SK-N-SH (cell line): Measurements from ENCODE around the gene UGT1A4. TPM values are rescaled to one million over a fixed set of nuclear protein-coding genes. Genes with fewer than 3 reads are reported as not detected.

Source experiments
- CTCF ChIA-PET: fragments of 300-600, 350-600 bp; formaldehyde crosslinking; extraction: SDS; loops from one replicate; lab custom pipeline; 2021; lab: Yijun Ruan, JAX
- POLR2A ChIA-PET: fragments of 350-600 bp; sonication (Branson Sonifier 250); formaldehyde crosslinking; extraction: SDS; loops from one replicate; lab custom pipeline; 2020; ENCODE audit warnings: antibody characterized with exemption, inconsistent platforms; lab: Yijun Ruan, JAX
- DNase-seq: peaks from one replicate; pipeline ENCODE4 v3.0.0; 2012
- H2AFZ ChIP-seq: fragments of 200-600 bp; sonication (generic); 2 replicates; pipeline ENCODE4 v1.8.1; 2016; ENCODE audit warnings: antibody characterized with exemption, mild to moderate bottlenecking, low read depth
- H3F3A ChIP-seq: fragments of 200-600 bp; sonication (generic); replicated peaks from 2 replicates; pipeline ENCODE3; 2016; ENCODE audit warnings: antibody characterized with exemption, mild to moderate bottlenecking; ENCODE audit not compliant: insufficient read depth
- H3K27ac ChIP-seq, 2 experiments: fragments of 200-500 bp in 1 of 2; fragments of 200-600 bp in 1 of 2; sonication (Bioruptor generic) in 1 of 2; sonication (generic), shearing (Covaris generic) in 1 of 2; 2 replicates each; pipeline versions ENCODE4 v1.5.1 to v1.6.1; 2014 to 2016; ENCODE audit warnings: low read depth in 2 of 2, inconsistent platforms in 1 of 2, low read length in 1 of 2, mild to moderate bottlenecking in 1 of 2, mixed read lengths in 1 of 2
- H3K27me3 ChIP-seq: fragments of 200-600 bp; sonication (generic), shearing (Covaris generic); 2 replicates; pipeline ENCODE4 v1.6.1; 2016; ENCODE audit warnings: mixed run types; ENCODE audit not compliant: insufficient read depth
- H3K36me3 ChIP-seq, 2 experiments: fragments of 200-500 bp in 1 of 2; fragments of 200-600 bp in 1 of 2; sonication (Bioruptor generic) in 1 of 2; sonication (generic) in 1 of 2; replicated peaks in 1 of 2; 2 replicates each; pipeline versions ENCODE3 to v1.5.1; 2014 to 2016; ENCODE audit warnings: low read length in 1 of 2, mild to moderate bottlenecking in 1 of 2; ENCODE audit not compliant: insufficient read depth in 2 of 2, control insufficient read depth in 1 of 2
- H3K4me1 ChIP-seq, 2 experiments: fragments of 200-500 bp in 1 of 2; fragments of 200-600 bp in 1 of 2; sonication (Bioruptor generic) in 1 of 2; sonication (generic), shearing (Covaris generic) in 1 of 2; 2 replicates each; pipeline versions ENCODE4 v1.5.1 to v1.6.1; 2014 to 2016; ENCODE audit warnings: low read depth in 1 of 2, low read length in 1 of 2, mixed run types in 1 of 2; ENCODE audit not compliant: insufficient read depth in 2 of 2, control insufficient read depth in 1 of 2
- H3K4me2 ChIP-seq: fragments of 200-600 bp; sonication (generic), shearing (Covaris generic); 2 replicates; pipeline ENCODE4 v1.6.1; 2017; ENCODE audit warnings: mixed run types
- H3K4me3 ChIP-seq, 2 experiments: fragments of 200-500 bp in 1 of 2; fragments of 200-600 bp in 1 of 2; sonication (Bioruptor generic) in 1 of 2; sonication (generic), shearing (Covaris generic) in 1 of 2; 2 replicates each; pipeline versions ENCODE4 v1.5.1 to v1.8.1; 2014 to 2016; ENCODE audit warnings: low read depth in 2 of 2, inconsistent platforms in 1 of 2, low read length in 1 of 2, mild to moderate bottlenecking in 1 of 2, mixed read lengths in 1 of 2, moderate library complexity in 1 of 2
- H3K79me2 ChIP-seq: fragments of 200-600 bp; sonication (generic); 2 replicates; pipeline ENCODE4 v1.8.1; 2017; ENCODE audit warnings: mild to moderate bottlenecking; ENCODE audit not compliant: insufficient read depth
- H3K9ac ChIP-seq: fragments of 200-600 bp; sonication (generic); 2 replicates; pipeline ENCODE4 v1.6.1; 2017; ENCODE audit warnings: mixed run types
- H3K9me2 ChIP-seq: fragments of 200-600 bp; sonication (generic); 2 replicates; pipeline ENCODE4 v1.6.1; 2017; ENCODE audit warnings: mixed run types
- H3K9me3 ChIP-seq: fragments of 200-600 bp; sonication (generic); 2 replicates; pipeline ENCODE4 v1.6.1; 2017; ENCODE audit warnings: mixed run types, mild to moderate bottlenecking, moderate library complexity
- H4K20me1 ChIP-seq: fragments of 200-600 bp; sonication (generic); 2 replicates; pipeline ENCODE4 v1.6.1; 2017; ENCODE audit warnings: mild to moderate bottlenecking, mixed run types; ENCODE audit not compliant: insufficient read depth
- CHD2 ChIP-seq: fragments of 150-350 bp; IDR thresholded peaks from 2 replicates; pipeline ENCODE4 v1.6.1; 2018; ENCODE audit warnings: low read length; ENCODE audit not compliant: partially characterized antibody
- ELF1 ChIP-seq: IDR thresholded peaks from 2 replicates; pipeline ENCODE4 v1.4.0; 2012
- EP300 ChIP-seq, 2 experiments: IDR thresholded peaks; 2 replicates each; pipeline versions ENCODE4 v1.4.0 to v1.6.1; 2012; ENCODE audit warnings: borderline replicate concordance in 1 of 2, low read depth in 1 of 2, low read length in 1 of 2
- EZH2phosphoT487 ChIP-seq: fragments of 200-600 bp; sonication (generic); IDR thresholded peaks from 2 replicates; pipeline ENCODE4 v1.6.1; 2017; ENCODE audit warnings: low read depth, mixed run types, mild to moderate bottlenecking, antibody characterized with exemption, moderate library complexity, borderline replicate concordance
- GABPA ChIP-seq: IDR thresholded peaks from 2 replicates; pipeline ENCODE4 v1.4.0; 2012; ENCODE audit warnings: low read depth, mild to moderate bottlenecking
- GATA2 ChIP-seq: sonication (generic); formaldehyde crosslinking; IDR thresholded peaks from 2 replicates; pipeline ENCODE4 v1.5.0; 2020; ENCODE audit warnings: mild to moderate bottlenecking, missing genetic modification reagents
- MXI1 ChIP-seq: IDR thresholded peaks from 2 replicates; pipeline ENCODE4 v1.6.1; 2012; ENCODE audit warnings: mild to moderate bottlenecking, low read depth, low read length, improper control_type of control experiment
- NRF1 ChIP-seq: IDR thresholded peaks from 2 replicates; pipeline ENCODE4 v1.6.1; 2012; ENCODE audit warnings: low read depth, mild to moderate bottlenecking, low read length
- POLR2AphosphoS5 ChIP-seq: IDR thresholded peaks from 2 replicates; pipeline ENCODE4 v1.6.1; 2012; ENCODE audit warnings: low read depth, low read length
- RCOR1 ChIP-seq: fragments of 150-350 bp; IDR thresholded peaks from 2 replicates; pipeline ENCODE4 v1.6.1; 2017; ENCODE audit warnings: antibody characterized with exemption, low read length
- RFX5 ChIP-seq: IDR thresholded peaks from 2 replicates; pipeline ENCODE4 v1.6.1; 2012; ENCODE audit warnings: mild to moderate bottlenecking, improper control_type of control experiment, low read length
- SIN3A ChIP-seq: IDR thresholded peaks from 2 replicates; pipeline ENCODE4 v1.6.1; 2012; ENCODE audit warnings: low read depth, mild to moderate bottlenecking, low read length, moderate library complexity, borderline replicate concordance
- TAF1 ChIP-seq: IDR thresholded peaks from 2 replicates; pipeline ENCODE4 v1.6.1; 2012; ENCODE audit warnings: low read depth, mild to moderate bottlenecking, low read length, moderate library complexity, borderline replicate concordance
- TEAD4 ChIP-seq: IDR thresholded peaks from 2 replicates; pipeline ENCODE4 v1.4.0; 2012; ENCODE audit warnings: mild to moderate bottlenecking, borderline replicate concordance; ENCODE audit not compliant: insufficient read depth
- USF1 ChIP-seq: IDR thresholded peaks from 2 replicates; pipeline ENCODE4 v1.4.0; 2012; ENCODE audit warnings: low read depth, borderline replicate concordance
- USF2 ChIP-seq: fragments of 150-350 bp; IDR thresholded peaks from 2 replicates; pipeline ENCODE4 v1.6.1; 2017; ENCODE audit warnings: antibody characterized with exemption, low read length, low read depth, borderline replicate concordance
- YY1 ChIP-seq: IDR thresholded peaks from 2 replicates; pipeline ENCODE4 v1.4.0; 2012; ENCODE audit warnings: low read depth, mild to moderate bottlenecking
- ZBTB33 ChIP-seq: IDR thresholded peaks from 2 replicates; pipeline ENCODE4 v1.4.0; 2012; ENCODE audit warnings: low read depth, borderline replicate concordance
- WGBS: methylation state at CpG from one replicate; pipeline ENCODE4 v1.1.6; 2017; ENCODE audit warnings: low lambda C conversion rate; 5-methylcytosine and 5-hydroxymethylcytosine counted together
- polyA plus RNA-seq, 3 experiments: library from polyadenylated mRNA; depleted of rRNA; stranded (reverse); fragments of >200 nt; gene quantifications; 2 replicates each; pipeline ENCODE4 v1.2.3, GENCODE V29; 2012
- TF ChIP-seq, protein P1 (sequence below): fragments of 150-350 bp; IDR thresholded peaks from 2 replicates; pipeline ENCODE4 v1.6.1; 2016; ENCODE audit warnings: mild to moderate bottlenecking, low read depth, low read length
- TF ChIP-seq, protein P2 (sequence below): fragments of 200-600 bp; sonication (generic); IDR thresholded peaks from 2 replicates; pipeline ENCODE4 v1.6.1; 2017; ENCODE audit warnings: antibody characterized with exemption, mild to moderate bottlenecking, moderate library complexity

UGT1A4 gene
- polyA plus RNA-seq, 1 of the 3 experiments (the other 2 are of a cell fraction): not detected

DNA sequence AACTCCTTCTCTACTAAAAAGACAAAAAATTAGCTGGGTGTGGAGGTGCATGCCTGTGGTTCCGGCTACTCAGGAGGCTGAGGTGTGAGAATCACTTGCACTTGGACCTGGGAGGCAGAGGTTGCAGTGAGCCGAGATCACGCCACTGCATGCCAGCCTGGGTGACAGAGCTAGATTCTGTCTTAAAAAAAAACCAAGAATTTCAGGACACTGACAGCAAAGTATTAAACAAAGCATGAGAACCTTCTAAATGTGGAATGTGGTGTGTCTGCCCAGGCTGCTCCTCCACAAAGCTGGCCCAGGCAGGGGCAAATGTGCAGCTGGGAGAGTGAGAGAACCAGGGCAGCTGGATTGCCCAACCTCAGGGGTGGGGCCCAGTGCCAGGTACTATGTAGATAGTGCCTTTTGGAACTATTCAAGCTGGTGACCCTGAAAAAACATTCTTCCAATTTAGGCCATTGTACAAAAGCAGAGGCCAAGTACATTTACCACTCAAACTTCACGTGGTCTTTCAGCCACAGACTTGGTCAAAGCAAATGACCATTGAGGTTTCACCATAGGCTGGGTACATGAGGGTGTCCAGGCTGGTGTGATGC, 12.5 kb upstream of the UGT1A4 start:
- peaks cover 0 to 18% of the 10 kb centered on the region in 2 experiments; a peak in 1 of 4 replicates for H3K4me1 ChIP-seq
- H4K20me1 ChIP-seq: no peaks in the 10 kb centered on the region
- ChIA-PET CTCF (no interaction called here), POLR2A (no interaction called here)
- no peak for TF ChIP-seq YY1
- no peak for TF ChIP-seq NRF1
- TF ChIP-seq MXI1: no peak
- no peak for TF ChIP-seq TAF1
- TF ChIP-seq USF2: no peak
- TF ChIP-seq EP300 (IDR thresholded peaks at IDR 0.05; ENCODE audit: borderline replicate concordance in 1 of 2, low read depth in 1 of 2, low read length in 1 of 2): no peak
- TF ChIP-seq RCOR1: no peak
- TF ChIP-seq ZBTB33: no peak
- no peak for TF ChIP-seq SIN3A
- no peak for TF ChIP-seq POLR2AphosphoS5
- no peak for TF ChIP-seq CHD2
- TF ChIP-seq, protein P1, sequence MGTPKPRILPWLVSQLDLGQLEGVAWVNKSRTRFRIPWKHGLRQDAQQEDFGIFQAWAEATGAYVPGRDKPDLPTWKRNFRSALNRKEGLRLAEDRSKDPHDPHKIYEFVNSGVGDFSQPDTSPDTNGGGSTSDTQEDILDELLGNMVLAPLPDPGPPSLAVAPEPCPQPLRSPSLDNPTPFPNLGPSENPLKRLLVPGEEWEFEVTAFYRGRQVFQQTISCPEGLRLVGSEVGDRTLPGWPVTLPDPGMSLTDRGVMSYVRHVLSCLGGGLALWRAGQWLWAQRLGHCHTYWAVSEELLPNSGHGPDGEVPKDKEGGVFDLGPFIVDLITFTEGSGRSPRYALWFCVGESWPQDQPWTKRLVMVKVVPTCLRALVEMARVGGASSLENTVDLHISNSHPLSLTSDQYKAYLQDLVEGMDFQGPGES: no peak
- TF ChIP-seq, protein P2, sequence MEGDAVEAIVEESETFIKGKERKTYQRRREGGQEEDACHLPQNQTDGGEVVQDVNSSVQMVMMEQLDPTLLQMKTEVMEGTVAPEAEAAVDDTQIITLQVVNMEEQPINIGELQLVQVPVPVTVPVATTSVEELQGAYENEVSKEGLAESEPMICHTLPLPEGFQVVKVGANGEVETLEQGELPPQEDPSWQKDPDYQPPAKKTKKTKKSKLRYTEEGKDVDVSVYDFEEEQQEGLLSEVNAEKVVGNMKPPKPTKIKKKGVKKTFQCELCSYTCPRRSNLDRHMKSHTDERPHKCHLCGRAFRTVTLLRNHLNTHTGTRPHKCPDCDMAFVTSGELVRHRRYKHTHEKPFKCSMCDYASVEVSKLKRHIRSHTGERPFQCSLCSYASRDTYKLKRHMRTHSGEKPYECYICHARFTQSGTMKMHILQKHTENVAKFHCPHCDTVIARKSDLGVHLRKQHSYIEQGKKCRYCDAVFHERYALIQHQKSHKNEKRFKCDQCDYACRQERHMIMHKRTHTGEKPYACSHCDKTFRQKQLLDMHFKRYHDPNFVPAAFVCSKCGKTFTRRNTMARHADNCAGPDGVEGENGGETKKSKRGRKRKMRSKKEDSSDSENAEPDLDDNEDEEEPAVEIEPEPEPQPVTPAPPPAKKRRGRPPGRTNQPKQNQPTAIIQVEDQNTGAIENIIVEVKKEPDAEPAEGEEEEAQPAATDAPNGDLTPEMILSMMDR: no peak
- TF ChIP-seq EZH2phosphoT487: no peak
- no peak for TF ChIP-seq TEAD4
- TF ChIP-seq GATA2: no peak
- no peak for TF ChIP-seq ELF1
- TF ChIP-seq RFX5: no peak
- no peak for TF ChIP-seq USF1
- no peak for TF ChIP-seq GABPA
- WGBS: 60% methylated on average over 4 of the region's 4 CpGs
- H3F3A ChIP-seq: peaks cover 2% of the 10 kb centered on the region
- no peaks in the 10 kb centered on the region for H3K36me3 ChIP-seq
- no peak overlapping the region for H3K4me3 ChIP-seq
- DNase-seq: no peak
- no peaks in the 10 kb centered on the region for H3K9me3 ChIP-seq
- H3K4me2 ChIP-seq: no peak overlapping the region
- H3K27me3 ChIP-seq: no peaks in the 10 kb centered on the region
- H3K9me2 ChIP-seq: no peaks in the 10 kb centered on the region
- no peaks in the 10 kb centered on the region for H3K79me2 ChIP-seq
- no peak overlapping the region for H2AFZ ChIP-seq
- H3K9ac ChIP-seq: no peak overlapping the region
- H3K27ac ChIP-seq: no peak overlapping the region
